Colonic mucosa (tissue), 4 donors: ENCODE data around the gene ASCC3. TPM values are rescaled to one million over a fixed set of nuclear protein-coding genes. Genes with fewer than 3 reads are reported as not detected.

ENCODE experiments used
- DNase-seq: peaks from one replicate; pipeline ENCODE4 v3.0.0-alpha.2; 2020
- H3K27ac ChIP-seq: fragments of 200-600 bp; one replicate; pipeline ENCODE4 v1.8.0; 2021
- H3K27me3 ChIP-seq: fragments of 200-600 bp; one replicate; pipeline ENCODE4 v1.8.0; 2021
- H3K36me3 ChIP-seq: fragments of 200-600 bp; one replicate; pipeline ENCODE4 v1.8.0; 2021
- H3K4me1 ChIP-seq: fragments of 200-600 bp; one replicate; pipeline ENCODE4 v1.8.0; 2021; ENCODE audit warnings: mild to moderate bottlenecking
- H3K4me3 ChIP-seq: fragments of 200-600 bp; one replicate; pipeline ENCODE4 v1.8.0; 2021
- H3K9ac ChIP-seq, 2 donors: one replicate each; pipeline ENCODE4 v1.7.0; 2013; ENCODE audit warnings: control low read depth in 2 of 2, low read depth in 2 of 2, low read length in 2 of 2
- H3K9me3 ChIP-seq: fragments of 200-600 bp; one replicate; pipeline ENCODE4 v1.8.0; 2021
- intact Hi-C: fragments of 100-400 bp; cut with DNase I; formaldehyde crosslinking; loops from one replicate; pipeline ENCODE4 v1.14.1; 2022
- total RNA-seq, 2 donors: library from RNA; stranded (reverse); fragmentation: NEBNext Ultra II Directional in 1 of 2; extraction: Animal tissue kit (Norgen Biotek cat#: 25700) in 1 of 2; gene quantifications; one replicate each; pipeline ENCODE4 v1.2.1, GENCODE V29; 2021
- TF ChIP-seq, protein P1 (sequence below): fragments of 200-600 bp; IDR thresholded peaks from one replicate; pipeline ENCODE4 v1.8.0; 2022; ENCODE audit warnings: antibody characterized with exemption, mild to moderate bottlenecking
- donor health status: healthy.
- donor health status: DM: no; HTN: no; CAD: no.
- donor health status: DM: no; HTN: no; CAD: no.

ASCC3 gene
- total RNA-seq, 2 donors from 2014 or later, result 33.7 to 41.9 TPM

- intact Hi-C loops, result no loop called here
- H3K27ac ChIP-seq, result no peak overlapping the region
- TF ChIP-seq, protein P1, sequence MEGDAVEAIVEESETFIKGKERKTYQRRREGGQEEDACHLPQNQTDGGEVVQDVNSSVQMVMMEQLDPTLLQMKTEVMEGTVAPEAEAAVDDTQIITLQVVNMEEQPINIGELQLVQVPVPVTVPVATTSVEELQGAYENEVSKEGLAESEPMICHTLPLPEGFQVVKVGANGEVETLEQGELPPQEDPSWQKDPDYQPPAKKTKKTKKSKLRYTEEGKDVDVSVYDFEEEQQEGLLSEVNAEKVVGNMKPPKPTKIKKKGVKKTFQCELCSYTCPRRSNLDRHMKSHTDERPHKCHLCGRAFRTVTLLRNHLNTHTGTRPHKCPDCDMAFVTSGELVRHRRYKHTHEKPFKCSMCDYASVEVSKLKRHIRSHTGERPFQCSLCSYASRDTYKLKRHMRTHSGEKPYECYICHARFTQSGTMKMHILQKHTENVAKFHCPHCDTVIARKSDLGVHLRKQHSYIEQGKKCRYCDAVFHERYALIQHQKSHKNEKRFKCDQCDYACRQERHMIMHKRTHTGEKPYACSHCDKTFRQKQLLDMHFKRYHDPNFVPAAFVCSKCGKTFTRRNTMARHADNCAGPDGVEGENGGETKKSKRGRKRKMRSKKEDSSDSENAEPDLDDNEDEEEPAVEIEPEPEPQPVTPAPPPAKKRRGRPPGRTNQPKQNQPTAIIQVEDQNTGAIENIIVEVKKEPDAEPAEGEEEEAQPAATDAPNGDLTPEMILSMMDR, result no peak
- DNase-seq, result no peak
- no peaks in the 10 kb centered on the region for H3K27me3 ChIP-seq
- no peaks in the 10 kb centered on the region for H3K36me3 ChIP-seq
- no peaks in the 10 kb centered on the region for H3K4me1 ChIP-seq
- no peaks in the 10 kb centered on the region for H3K9me3 ChIP-seq
- no peak overlapping the region for H3K9ac ChIP-seq
- H3K4me3 ChIP-seq, result no peak overlapping the region
Observed at GRCh38 chr6:100613656-100614055, 267.5 kb downstream of the ASCC3 start.

DNA sequence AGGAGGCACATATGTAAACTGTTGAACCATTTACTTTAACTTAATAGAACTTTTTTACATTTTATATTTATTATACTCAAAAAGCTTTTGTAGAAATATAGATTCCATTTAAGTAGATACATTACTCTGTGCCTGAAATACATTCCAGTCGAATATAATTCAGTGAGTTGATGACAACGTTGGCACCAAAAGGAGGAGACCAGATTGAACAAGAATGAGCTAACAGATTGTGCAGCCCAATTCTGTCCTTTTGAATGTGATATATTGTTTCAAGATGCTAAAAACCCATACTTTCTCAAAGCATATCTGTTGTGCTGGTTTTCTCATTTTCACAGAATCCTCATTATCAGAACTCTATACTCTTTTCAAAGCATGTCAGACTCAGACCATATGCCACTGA, 269.0 kb downstream of the ASCC3 start:
- H3K27ac ChIP-seq, result no peak overlapping the region
- H3K36me3 ChIP-seq, result no peaks in the 10 kb centered on the region
- H3K4me3 ChIP-seq, result no peak overlapping the region
- TF ChIP-seq, protein P1, result no peak
- H3K4me1 ChIP-seq, result no peaks in the 10 kb centered on the region
- no peak for DNase-seq
- no peaks in the 10 kb centered on the region for H3K27me3 ChIP-seq
- intact Hi-C loops, result no loop called here
- H3K9ac ChIP-seq, result no peak overlapping the region
- no peaks in the 10 kb centered on the region for H3K9me3 ChIP-seq

DNA sequence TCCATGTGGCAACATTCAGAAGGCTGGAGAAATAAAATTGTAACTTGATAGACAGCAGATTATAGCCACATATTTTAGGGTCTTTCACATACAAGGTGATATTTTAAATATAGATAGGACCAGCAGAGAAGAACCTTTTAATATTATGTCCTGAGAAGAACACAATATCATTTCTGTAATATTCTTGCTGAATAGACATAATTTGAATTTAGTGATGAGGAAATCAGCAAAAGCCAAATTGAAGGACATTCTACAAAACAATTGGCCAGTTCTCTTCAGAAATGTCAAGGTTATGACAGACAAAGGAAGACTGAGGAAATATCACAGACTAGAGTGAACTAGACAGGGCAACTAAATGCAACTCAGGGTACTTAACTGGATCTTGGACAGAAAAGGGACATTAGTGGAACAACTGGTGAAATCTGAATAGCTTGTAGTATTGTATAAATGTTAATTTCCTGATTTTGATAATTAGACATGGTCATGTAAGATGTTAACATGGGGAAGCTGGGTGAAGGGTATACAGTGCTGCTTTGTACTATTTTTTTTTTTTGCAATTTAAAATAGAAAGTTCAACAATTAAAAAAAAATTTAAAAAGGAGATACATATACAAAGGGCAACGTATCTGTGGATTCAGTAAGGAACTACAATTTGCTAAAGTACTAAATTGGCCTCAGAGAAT, 281.9 kb downstream of the ASCC3 start:
- H3K4me1 ChIP-seq, result no peaks in the 10 kb centered on the region
- H3K9me3 ChIP-seq, result no peaks in the 10 kb centered on the region
- no peaks in the 10 kb centered on the region for H3K27me3 ChIP-seq
- no peak for DNase-seq
- H3K27ac ChIP-seq, result no peak overlapping the region
- no peak overlapping the region for H3K9ac ChIP-seq
- no peaks in the 10 kb centered on the region for H3K36me3 ChIP-seq
- TF ChIP-seq, protein P1, result no peak
- H3K4me3 ChIP-seq, result no peak overlapping the region
- intact Hi-C loops, result no loop called here

DNA sequence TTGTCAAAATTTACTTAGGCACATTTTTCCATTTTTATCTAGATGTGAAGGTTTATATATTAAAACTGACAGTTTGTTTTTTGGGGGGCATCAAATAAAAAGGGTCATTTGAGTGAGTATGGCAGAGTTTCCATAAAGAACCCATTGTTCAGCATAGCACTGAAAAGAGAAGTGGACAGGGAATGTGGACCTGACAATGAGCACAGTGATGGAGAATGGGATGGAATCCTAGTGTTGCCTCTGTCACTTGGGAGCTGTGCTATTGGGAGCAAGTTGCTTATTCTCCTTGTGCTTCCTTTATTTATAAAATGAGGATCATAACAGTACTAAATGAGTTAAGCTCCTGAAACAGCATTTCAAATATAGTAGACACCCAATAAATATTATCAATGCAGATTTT, 285.7 kb downstream of the ASCC3 start:
- intact Hi-C loops, result no loop called here
- H3K9ac ChIP-seq, result no peak overlapping the region
- H3K4me3 ChIP-seq, result no peak overlapping the region
- DNase-seq, result no peak
- H3K4me1 ChIP-seq, result no peaks in the 10 kb centered on the region
- H3K27ac ChIP-seq, result no peak overlapping the region
- no peaks in the 10 kb centered on the region for H3K9me3 ChIP-seq
- TF ChIP-seq, protein P1, result no peak
- no peaks in the 10 kb centered on the region for H3K27me3 ChIP-seq
- no peaks in the 10 kb centered on the region for H3K36me3 ChIP-seq

DNA sequence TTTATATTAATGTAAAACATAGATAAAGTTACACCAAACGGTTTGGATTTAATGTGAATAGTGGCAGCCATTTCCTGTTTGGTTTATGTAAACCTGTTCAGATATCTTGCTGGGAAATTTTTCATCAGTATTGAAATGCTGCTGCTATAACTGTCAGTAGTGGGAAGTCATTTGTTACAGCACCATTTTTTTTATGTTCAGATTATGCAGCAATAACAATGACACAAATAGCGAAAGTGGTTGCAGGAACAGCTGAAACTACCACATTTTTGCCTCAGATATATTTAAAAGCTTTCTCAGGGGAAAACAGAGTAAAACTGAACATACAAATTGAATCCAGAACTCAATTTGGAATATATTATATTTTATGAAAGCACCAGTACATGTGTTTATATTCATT, 287.6 kb downstream of the ASCC3 start:
- Histone ChIP-seq H3K4me1 (no peaks in the 10 kb centered on the region), H3K9me3 (no peaks in the 10 kb centered on the region)

More for the DNA sequence above, 287.6 kb downstream of the ASCC3 start:
- DNase-seq, result no peak
- Histone ChIP-seq H3K36me3 (no peaks in the 10 kb centered on the region), H3K27ac (no peak overlapping the region), H3K27me3 (no peaks in the 10 kb centered on the region), H3K9ac (no peak overlapping the region), H3K4me3 (no peak overlapping the region)
- TF ChIP-seq, protein P1, result no peak
- intact Hi-C loops, result no loop called here
